ENCODE data around the gene TRAPPC3L.

DNA sequence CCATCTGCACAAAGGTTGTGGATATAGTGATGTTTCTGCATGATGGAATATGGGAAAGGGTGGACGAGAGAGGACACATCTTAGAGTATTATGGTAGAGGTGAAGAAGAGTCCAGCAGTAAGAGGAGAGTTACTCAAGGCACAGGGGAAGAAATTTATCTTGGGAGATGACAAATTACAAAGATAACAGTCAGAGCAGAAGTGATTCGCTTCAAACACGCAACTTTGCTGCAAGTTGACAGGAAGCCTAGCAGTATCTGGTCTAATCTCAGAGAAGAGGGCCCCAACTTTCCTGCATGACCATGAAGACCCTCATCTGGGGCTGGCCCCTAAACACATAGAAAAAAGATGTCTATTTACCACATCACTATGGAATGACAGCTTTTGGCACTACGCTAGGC, 85.6 kb downstream of the TRAPPC3L start:
- TF ChIP-seq POLR2A (IDR thresholded peaks at IDR 0.05) = no peak
- TF ChIP-seq, protein P1, sequence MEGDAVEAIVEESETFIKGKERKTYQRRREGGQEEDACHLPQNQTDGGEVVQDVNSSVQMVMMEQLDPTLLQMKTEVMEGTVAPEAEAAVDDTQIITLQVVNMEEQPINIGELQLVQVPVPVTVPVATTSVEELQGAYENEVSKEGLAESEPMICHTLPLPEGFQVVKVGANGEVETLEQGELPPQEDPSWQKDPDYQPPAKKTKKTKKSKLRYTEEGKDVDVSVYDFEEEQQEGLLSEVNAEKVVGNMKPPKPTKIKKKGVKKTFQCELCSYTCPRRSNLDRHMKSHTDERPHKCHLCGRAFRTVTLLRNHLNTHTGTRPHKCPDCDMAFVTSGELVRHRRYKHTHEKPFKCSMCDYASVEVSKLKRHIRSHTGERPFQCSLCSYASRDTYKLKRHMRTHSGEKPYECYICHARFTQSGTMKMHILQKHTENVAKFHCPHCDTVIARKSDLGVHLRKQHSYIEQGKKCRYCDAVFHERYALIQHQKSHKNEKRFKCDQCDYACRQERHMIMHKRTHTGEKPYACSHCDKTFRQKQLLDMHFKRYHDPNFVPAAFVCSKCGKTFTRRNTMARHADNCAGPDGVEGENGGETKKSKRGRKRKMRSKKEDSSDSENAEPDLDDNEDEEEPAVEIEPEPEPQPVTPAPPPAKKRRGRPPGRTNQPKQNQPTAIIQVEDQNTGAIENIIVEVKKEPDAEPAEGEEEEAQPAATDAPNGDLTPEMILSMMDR (IDR thresholded peaks at IDR 0.05) = no peak

Data from body of pancreas (tissue), 4 donors.